ENCODE measurements around the gene SH3RF1. TPM values are rescaled to one million over a fixed set of nuclear protein-coding genes. Genes with fewer than 3 reads are reported as not detected.

The SH3RF1 gene
- total RNA-seq, 1 experiment from 2014 or later = 16.6 TPM

- TF ChIP-seq ETV6 (CRISPR knock-in tag; IDR thresholded peaks at IDR 0.05) = no peak
- no peak for TF ChIP-seq ZNF263 (CRISPR knock-in tag; IDR thresholded peaks at IDR 0.05; ENCODE audit: low read depth)
- no peak for TF ChIP-seq GRHL2 (CRISPR knock-in tag; IDR thresholded peaks at IDR 0.05; ENCODE audit: insufficient replicate concordance, severe bottlenecking)
- no peak for TF ChIP-seq ATF1 (CRISPR knock-in tag; IDR thresholded peaks at IDR 0.05)
- no peak for TF ChIP-seq ZNF317 (CRISPR knock-in tag; IDR thresholded peaks at IDR 0.05; ENCODE audit: borderline replicate concordance, low read depth)
- TF ChIP-seq GTF2I (CRISPR knock-in tag; conservative IDR thresholded peaks at IDR 0.05) = no peak
- no peak for TF ChIP-seq USF1 (CRISPR knock-in tag; IDR thresholded peaks at IDR 0.05)
- DNase-seq (ENCODE audit: low spot score) = no peak
- no peaks in the 10 kb centered on the region for H3K9me3 Mint-ChIP-seq
- no peak overlapping the region for H3K4me3 Mint-ChIP-seq
- H3K4me1 Mint-ChIP-seq = peaks cover 34% of the 10 kb centered on the region
- no peak overlapping the region for H3K27ac Mint-ChIP-seq
- H3K36me3 Mint-ChIP-seq = no peaks in the 10 kb centered on the region
- POLR2A ChIA-PET = interaction anchor here (0.7 kb wide), 1 partner anchor 863 kb away, joined by 4 read pairs; no protein-coding TSS in a partner anchor
- no peaks in the 10 kb centered on the region for H3K27me3 Mint-ChIP-seq (ENCODE audit: low read depth)
- ATAC-seq = no peak
- CTCF ChIA-PET = no interaction called here
These were observed 86.5 kb downstream of the SH3RF1 start for GRCh38 chr4:169184236-169184635.

GRCh38 chr4:169183581-169183980 is 87.2 kb downstream of the SH3RF1 start:
- no peak overlapping the region for H3K4me3 Mint-ChIP-seq
- POLR2A ChIA-PET = interaction anchor here (0.7 kb wide), 1 partner anchor 864 kb away, joined by 4 read pairs; no protein-coding TSS in a partner anchor

DNA sequence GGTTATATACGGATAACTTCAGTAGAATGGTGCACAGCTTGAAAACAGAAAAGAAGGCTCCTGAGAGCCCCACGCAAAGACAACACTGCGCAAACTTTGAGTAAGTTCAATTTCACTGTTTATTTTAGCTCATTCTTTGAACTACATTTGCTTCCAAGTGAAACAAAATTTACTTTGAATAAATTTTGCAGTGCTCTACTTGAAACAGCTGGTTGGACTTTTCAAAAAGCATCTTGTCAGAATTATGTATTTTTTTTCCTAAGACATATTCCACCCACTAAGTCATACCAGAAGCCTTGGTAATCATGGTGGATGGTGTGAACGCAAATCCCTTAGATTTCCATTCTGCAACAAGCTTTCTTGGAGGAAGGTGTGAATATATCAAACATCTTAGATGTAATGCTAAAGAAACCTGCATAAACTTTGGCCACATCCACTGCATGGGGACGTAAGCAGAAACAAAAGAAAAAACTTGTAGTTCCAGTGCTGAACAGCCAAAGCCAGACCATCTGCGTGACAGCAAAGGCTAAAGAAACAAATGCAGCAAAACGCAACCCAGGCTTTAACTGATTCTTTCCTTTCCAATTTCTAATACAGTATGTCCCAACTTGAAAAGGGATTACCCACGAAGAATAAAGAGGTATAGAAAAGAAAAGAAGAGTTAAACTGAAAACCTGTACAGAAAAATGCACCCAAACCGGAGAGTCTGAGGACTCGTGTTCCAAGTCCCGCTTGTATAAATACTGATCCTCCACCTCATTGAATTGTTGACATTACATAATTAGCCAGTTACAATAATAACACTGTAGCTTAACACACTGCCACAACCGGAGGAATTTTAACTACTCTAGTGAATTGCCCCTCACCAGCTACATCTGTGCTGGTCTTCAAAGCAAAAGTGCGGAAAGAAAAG is 90.9 kb downstream of the SH3RF1 start:
- peaks cover 30% of the 10 kb centered on the region for H3K4me1 Mint-ChIP-seq
- H3K27me3 Mint-ChIP-seq (ENCODE audit: low read depth) = no peaks in the 10 kb centered on the region
- no peaks in the 10 kb centered on the region for H3K9me3 Mint-ChIP-seq
- H3K27ac Mint-ChIP-seq = peak overlapping the region; percentile 37; the same call in 1 of the 2 replicates
- ChIA-PET CTCF (no interaction called here), POLR2A (no interaction called here)
- ATAC-seq (0 out of 2 replicates have a peak, but pooled peaks have one; percentile 47), DNase-seq (ENCODE audit: low spot score) (no peak)
- H3K36me3 Mint-ChIP-seq = no peaks in the 10 kb centered on the region
- no peak overlapping the region for H3K4me3 Mint-ChIP-seq
- TF ChIP-seq HMGA2 (CRISPR knock-in tag; IDR thresholded peaks at IDR 0.05) (no peak), ARID4B (CRISPR knock-in tag; IDR thresholded peaks at IDR 0.05; ENCODE audit: borderline replicate concordance) (no peak), NR2C2 (CRISPR knock-in tag; IDR thresholded peaks at IDR 0.05) (no peak), E2F4 (CRISPR knock-in tag; IDR thresholded peaks at IDR 0.05; ENCODE audit: borderline replicate concordance, low read depth) (no peak), MYBL2 (CRISPR knock-in tag; IDR thresholded peaks at IDR 0.05) (no peak)

More at GRCh38 chr4:169183581-169183980, 87.2 kb downstream of the SH3RF1 start:
- no peak overlapping the region for H3K27ac Mint-ChIP-seq
- no peaks in the 10 kb centered on the region for H3K27me3 Mint-ChIP-seq (ENCODE audit: low read depth)
- no peak for ATAC-seq
- no peaks in the 10 kb centered on the region for H3K36me3 Mint-ChIP-seq
- no peak for DNase-seq (ENCODE audit: low spot score)
- TF ChIP-seq SMAD4 (CRISPR knock-in tag; IDR thresholded peaks at IDR 0.05) (no peak), MAX (CRISPR knock-in tag; IDR thresholded peaks at IDR 0.05) (no peak), CBFB (CRISPR knock-in tag; IDR thresholded peaks at IDR 0.05; ENCODE audit: low read depth) (no peak), NR1H2 (CRISPR knock-in tag; IDR thresholded peaks at IDR 0.05) (no peak), MYBL2 (CRISPR knock-in tag; IDR thresholded peaks at IDR 0.05) (no peak), IRF1 (CRISPR knock-in tag; IDR thresholded peaks at IDR 0.05) (no peak), ZNF423 (CRISPR knock-in tag; IDR thresholded peaks at IDR 0.05) (no peak), ZBTB21 (CRISPR knock-in tag; IDR thresholded peaks at IDR 0.05; ENCODE audit: borderline replicate concordance) (no peak)
- TF ChIP-seq, protein P1, sequence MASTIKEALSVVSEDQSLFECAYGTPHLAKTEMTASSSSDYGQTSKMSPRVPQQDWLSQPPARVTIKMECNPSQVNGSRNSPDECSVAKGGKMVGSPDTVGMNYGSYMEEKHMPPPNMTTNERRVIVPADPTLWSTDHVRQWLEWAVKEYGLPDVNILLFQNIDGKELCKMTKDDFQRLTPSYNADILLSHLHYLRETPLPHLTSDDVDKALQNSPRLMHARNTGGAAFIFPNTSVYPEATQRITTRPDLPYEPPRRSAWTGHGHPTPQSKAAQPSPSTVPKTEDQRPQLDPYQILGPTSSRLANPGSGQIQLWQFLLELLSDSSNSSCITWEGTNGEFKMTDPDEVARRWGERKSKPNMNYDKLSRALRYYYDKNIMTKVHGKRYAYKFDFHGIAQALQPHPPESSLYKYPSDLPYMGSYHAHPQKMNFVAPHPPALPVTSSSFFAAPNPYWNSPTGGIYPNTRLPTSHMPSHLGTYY (CRISPR knock-in tag; IDR thresholded peaks at IDR 0.05) = no peak
- no peaks in the 10 kb centered on the region for H3K9me3 Mint-ChIP-seq
- CTCF ChIA-PET = no interaction called here
- H3K4me1 Mint-ChIP-seq = peaks cover 36% of the 10 kb centered on the region
